K562 (cell line): Measurements from ENCODE around the gene ARHGAP30. TPM values are rescaled to one million over a fixed set of nuclear protein-coding genes. Genes with fewer than 3 reads are reported as not detected.
A peak's percentile ranks its signal among the peaks of the same experiment; 100 is the strongest.

ENCODE experiments used
- ATAC-seq: fragments of 200-7000 bp; cut with Tn5 transposase; 3 replicates; pipeline ENCODE4 v1.9.1; 2020; ENCODE audit warnings: moderate library complexity
- BruUV-seq: library from RNA; stranded (reverse); fragments of 400-500 nt; replicated peaks from 2 replicates; lab custom pipeline; 2021; lab: Mats Ljungman, UMichigan
- CTCF ChIA-PET: fragments of 300-600 bp; formaldehyde crosslinking; extraction: SDS; loops from one replicate; lab custom pipeline; 2021; ENCODE audit warnings: low intra/inter-chr PET ratio; lab: Yijun Ruan, JAX
- POLR2A ChIA-PET: fragments of 300-600, 350-650 bp; sonication (Branson Sonifier 250); formaldehyde crosslinking; extraction: SDS; loops from one replicate; lab custom pipeline; 2021; ENCODE audit warnings: antibody characterized with exemption, inconsistent platforms; lab: Yijun Ruan, JAX
- DNase-seq, 4 experiments: peaks; one replicate each; pipeline versions ENCODE4 v3.0.0 to v3.0.0-alpha.2; 2011 to 2018; ENCODE audit warnings: low spot score in 3 of 4, mixed read lengths in 3 of 4; ENCODE audit errors: extremely low read depth in 1 of 4
- FAIRE-seq: peaks from 2 replicates; lab custom pipeline; 2011; peaks lifted over from hg19 to GRCh38; lab: Jason Lieb, UNC
- H2AFZ ChIP-seq: 2 replicates; pipeline ENCODE4 v1.6.0; 2011; ENCODE audit warnings: low read depth, low read length, control low read depth, inconsistent platforms
- H3K27ac ChIP-seq: fragments of 200-600 bp; 3 replicates; pipeline ENCODE4 v1.8.0; 2011; ENCODE audit warnings: low read depth, mild to moderate bottlenecking, control low read depth, inconsistent platforms, low read length, moderate library complexity, mixed read lengths; ENCODE audit errors: extremely low read depth
- H3K27me3 ChIP-seq, 2 experiments: fragments of 300-600 bp in 1 of 2; 2 replicates in 1 of 2; 3 replicates in 1 of 2; pipeline versions ENCODE4 v1.6.0 to v1.8.0; 2011; ENCODE audit warnings: inconsistent platforms in 2 of 2, low read length in 2 of 2, mild to moderate bottlenecking in 1 of 2, mixed read lengths in 1 of 2, moderate library complexity in 1 of 2; ENCODE audit not compliant: control insufficient read depth in 2 of 2, insufficient read depth in 2 of 2
- H3K36me3 ChIP-seq: fragments of 300-600 bp; 3 replicates; pipeline ENCODE4 v1.8.0; 2011; ENCODE audit warnings: mild to moderate bottlenecking, low read length, inconsistent platforms; ENCODE audit not compliant: control insufficient read depth, insufficient read depth
- H3K4me1 ChIP-seq, 2 experiments: fragments of 200-600 bp in 1 of 2; replicated peaks in 1 of 2; 2 replicates in 1 of 2; 3 replicates in 1 of 2; pipeline versions ENCODE4 v1.5.1 to v1.8.0; 2011; ENCODE audit warnings: inconsistent platforms in 2 of 2, low read length in 2 of 2, mild to moderate bottlenecking in 1 of 2, mixed read lengths in 1 of 2, moderate library complexity in 1 of 2; ENCODE audit not compliant: control insufficient read depth in 2 of 2, insufficient read depth in 2 of 2
- H3K4me2 ChIP-seq: 2 replicates; pipeline ENCODE4 v1.6.1; 2011; ENCODE audit warnings: low read length, control low read depth, inconsistent platforms, mixed read lengths; ENCODE audit not compliant: insufficient read depth
- H3K4me3 ChIP-seq: fragments of 200-600 bp; sonication (generic), shearing (Covaris generic); 2 replicates; pipeline ENCODE4 v1.5.1; 2016; ENCODE audit warnings: control low read depth, inconsistent platforms
- H3K79me2 ChIP-seq: fragments of 200-600 bp; 3 replicates; pipeline ENCODE4 v1.8.0; 2011; ENCODE audit warnings: low read length, inconsistent platforms; ENCODE audit not compliant: control insufficient read depth, insufficient read depth
- H3K9ac ChIP-seq, 2 experiments: 2 replicates each; pipeline versions ENCODE4 v1.6.0 to v1.6.1; 2011; ENCODE audit warnings: low read depth in 2 of 2, low read length in 2 of 2, control low read depth in 1 of 2, inconsistent platforms in 1 of 2, mild to moderate bottlenecking in 1 of 2, mixed read lengths in 1 of 2; ENCODE audit not compliant: insufficient read depth in 1 of 2
- H3K9me1 ChIP-seq: one replicate; pipeline ENCODE4 v1.6.0; 2011; ENCODE audit warnings: inconsistent platforms, mild to moderate bottlenecking, low read length, moderate library complexity; ENCODE audit not compliant: control insufficient read depth, insufficient read depth
- H3K9me3 ChIP-seq: replicated peaks from 2 replicates; pipeline ENCODE4 v1.5.1; 2011; ENCODE audit warnings: low read depth, low read length, inconsistent platforms; ENCODE audit not compliant: control insufficient read depth, insufficient read depth
- H4K20me1 ChIP-seq: replicated peaks from 2 replicates; pipeline ENCODE4 v1.6.1; 2011; ENCODE audit warnings: low read length, inconsistent platforms, mixed read lengths; ENCODE audit not compliant: control insufficient read depth, insufficient read depth
- GABPB2 ChIP-seq: fragments of 250-450 bp; sonication (Bioruptor Pico); conservative IDR thresholded peaks from 2 replicates; pipeline ENCODE4 v1.5.1; 2021; ENCODE audit warnings: mild to moderate bottlenecking
- GATA2 ChIP-seq: sonication (generic); formaldehyde crosslinking; IDR thresholded peaks from 2 replicates; pipeline ENCODE4 v1.4.0; 2020; ENCODE audit warnings: mild to moderate bottlenecking, missing genetic modification reagents
- GTF2E2 ChIP-seq: fragments of 200-800 bp; sonication (Bioruptor generic); IDR thresholded peaks from 2 replicates; pipeline ENCODE4 v1.6.1; 2016; ENCODE audit warnings: missing genetic modification characterization, missing compliant biosample characterization
- MAFG ChIP-seq: fragments of 450-650 bp; conservative IDR thresholded peaks from 2 replicates; pipeline ENCODE4 v1.6.1; 2016; ENCODE audit warnings: missing genetic modification characterization, missing compliant biosample characterization
- SMAD2 ChIP-seq: fragments of 150-350 bp; IDR thresholded peaks from 2 replicates; pipeline ENCODE4 v1.6.1; 2014; ENCODE audit warnings: low read depth, mild to moderate bottlenecking, low read length
- SP2 ChIP-seq: IDR thresholded peaks from 2 replicates; pipeline ENCODE4 v1.6.1; 2011; ENCODE audit warnings: mild to moderate bottlenecking, low read depth, low read length, moderate library complexity; ENCODE audit not compliant: poor library complexity, severe bottlenecking; ENCODE audit errors: extremely low read depth
- STAG1 ChIP-seq: sonication (generic); formaldehyde crosslinking; IDR thresholded peaks from 2 replicates; pipeline ENCODE4 v1.5.0; 2020; ENCODE audit warnings: missing genetic modification reagents, borderline replicate concordance
- TARDBP ChIP-seq: fragments of 450-650 bp; IDR thresholded peaks from 2 replicates; pipeline ENCODE4 v1.6.1; 2016
- WHSC1 ChIP-seq: IDR thresholded peaks from one replicate; pipeline ENCODE4 v1.6.1; 2012; ENCODE audit warnings: low read length, control low read depth, inconsistent platforms
- ZC3H11A ChIP-seq: IDR thresholded peaks from 2 replicates; pipeline ENCODE4 v1.6.1; 2012; ENCODE audit warnings: low read depth, low read length, improper control_type of control experiment
- ZNF197 ChIP-seq: fragments of 200-800 bp; sonication (Bioruptor generic); IDR thresholded peaks from 2 replicates; pipeline ENCODE4 v1.6.1; 2016; ENCODE audit warnings: low read depth, missing genetic modification characterization, missing compliant biosample characterization
- ZNF561 ChIP-seq: fragments of 450-650 bp; formaldehyde crosslinking; conservative IDR thresholded peaks from 2 replicates; pipeline ENCODE4 v1.4.0; 2020; ENCODE audit warnings: mild to moderate bottlenecking, moderate library complexity
- WGBS: fragments of 100-300 bp; shearing (Covaris generic); methylation state at CpG from one replicate; pipeline ENCODE4 v1.1.6; 2016; ENCODE audit warnings: low coverage, mixed read lengths; ENCODE audit not compliant: insufficient coverage; ENCODE audit errors: missing lambda C conversion rate; 5-methylcytosine and 5-hydroxymethylcytosine counted together
- in situ Hi-C: fragments of 300-500 bp; cut with MboI; formaldehyde crosslinking; loops from 4 replicates; pipeline ENCODE4 v1.15.0; 2018; ENCODE audit warnings: inconsistent platforms, mixed read lengths
- intact Hi-C: fragments of 100-400 bp; cut with micrococcal nuclease; formaldehyde crosslinking; loops from 2 replicates; pipeline ENCODE4 v1.14.2; 2022
- polyA plus RNA-seq, 8 experiments: library from polyadenylated mRNA; depleted of rRNA in 4 of 8; stranded (reverse) in 5 of 8; unstranded in 3 of 8; fragments of >200 nt; fragmentation: Nextera tagmentation in 2 of 8; fragmentation: Illumina TruSeq in 1 of 8; extraction: Ambion mirVana in 2 of 8; extraction: Trizol in 1 of 8; gene quantifications; 2 replicates each; pipeline versions ENCODE4 v1.2.1 to v1.2.3, GENCODE V29; 2011 to 2014; ENCODE audit warnings: inconsistent platforms in 1 of 8, missing spikeins in 1 of 8
- total RNA-seq, 7 experiments: library from RNA; depleted of rRNA in 6 of 7; stranded (reverse); fragments of >200 nt in 6 of 7; fragmentation: Illumina TruSeq in 2 of 7; extraction: Trizol in 2 of 7; gene quantifications; 2 replicates each; pipeline versions ENCODE4 v1.2.1 to v1.2.3, GENCODE V29; 2011 to 2021; ENCODE audit warnings: low replicate concordance in 1 of 7
- TF ChIP-seq, protein P1 (sequence below): sonication (generic); formaldehyde crosslinking; IDR thresholded peaks from 2 replicates; pipeline ENCODE4 v1.8.1; 2023; ENCODE audit warnings: mild to moderate bottlenecking, missing genetic modification reagents
- TF ChIP-seq, protein P2 (sequence below): sonication (generic); formaldehyde crosslinking; IDR thresholded peaks from 2 replicates; pipeline ENCODE4 v1.8.0; 2022; ENCODE audit warnings: mild to moderate bottlenecking, low read depth, missing genetic modification reagents

The ARHGAP30 gene
- total and polyA plus RNA-seq, 9 of the 15 experiments (the other 6 are each of a cell fraction or from before 2014, with no cell fraction given), result 0.01 to 0.73 (median 0.12) TPM

DNA sequence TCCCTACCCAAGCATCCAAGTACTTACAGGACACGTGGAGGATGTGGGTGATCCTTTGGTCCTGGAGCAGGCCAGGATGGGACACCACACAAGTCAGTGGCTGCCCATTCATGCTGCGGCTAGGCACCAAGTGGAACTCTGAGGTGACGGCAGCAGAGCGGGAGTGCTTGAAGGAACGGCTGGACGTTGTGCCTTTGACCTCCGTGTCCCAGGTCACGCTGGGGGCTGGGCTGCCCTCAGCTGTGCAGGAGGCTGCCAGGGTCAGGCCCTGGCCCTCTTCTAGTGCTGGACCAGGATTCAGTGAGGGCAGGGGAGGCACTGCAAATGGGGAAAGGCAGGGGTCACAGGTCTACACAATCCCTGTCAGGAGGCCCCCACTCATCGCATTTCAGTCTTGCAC, 7.7 kb upstream of the ARHGAP30 start:
- TF ChIP-seq ZC3H11A, result no peak
- no peak for TF ChIP-seq WHSC1
- TF ChIP-seq, protein P1, sequence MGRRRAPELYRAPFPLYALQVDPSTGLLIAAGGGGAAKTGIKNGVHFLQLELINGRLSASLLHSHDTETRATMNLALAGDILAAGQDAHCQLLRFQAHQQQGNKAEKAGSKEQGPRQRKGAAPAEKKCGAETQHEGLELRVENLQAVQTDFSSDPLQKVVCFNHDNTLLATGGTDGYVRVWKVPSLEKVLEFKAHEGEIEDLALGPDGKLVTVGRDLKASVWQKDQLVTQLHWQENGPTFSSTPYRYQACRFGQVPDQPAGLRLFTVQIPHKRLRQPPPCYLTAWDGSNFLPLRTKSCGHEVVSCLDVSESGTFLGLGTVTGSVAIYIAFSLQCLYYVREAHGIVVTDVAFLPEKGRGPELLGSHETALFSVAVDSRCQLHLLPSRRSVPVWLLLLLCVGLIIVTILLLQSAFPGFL, result no peak
- TF ChIP-seq, protein P2, sequence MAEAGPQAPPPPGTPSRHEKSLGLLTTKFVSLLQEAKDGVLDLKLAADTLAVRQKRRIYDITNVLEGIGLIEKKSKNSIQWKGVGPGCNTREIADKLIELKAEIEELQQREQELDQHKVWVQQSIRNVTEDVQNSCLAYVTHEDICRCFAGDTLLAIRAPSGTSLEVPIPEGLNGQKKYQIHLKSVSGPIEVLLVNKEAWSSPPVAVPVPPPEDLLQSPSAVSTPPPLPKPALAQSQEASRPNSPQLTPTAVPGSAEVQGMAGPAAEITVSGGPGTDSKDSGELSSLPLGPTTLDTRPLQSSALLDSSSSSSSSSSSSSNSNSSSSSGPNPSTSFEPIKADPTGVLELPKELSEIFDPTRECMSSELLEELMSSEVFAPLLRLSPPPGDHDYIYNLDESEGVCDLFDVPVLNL, result no peak
- no peak for TF ChIP-seq GABPB2 (CRISPR knock-in tag)
- TF ChIP-seq MAFG (tag), result no peak
- no peak for TF ChIP-seq SP2
- TF ChIP-seq ZNF197 (CRISPR knock-in tag), result no peak
- TF ChIP-seq GTF2E2 (tag), result no peak
- TF ChIP-seq TARDBP, result no peak
- no peak for TF ChIP-seq ZNF561
- no peak for TF ChIP-seq STAG1
- TF ChIP-seq GATA2, result no peak
- no peak for TF ChIP-seq SMAD2
- Histone ChIP-seq H3K4me2 (no peak overlapping the region), H2AFZ (no peak overlapping the region), H3K9ac (peak overlapping the region in 1 of 2 experiments; percentile 79; a peak in 2 of 4 replicates), H3K4me3 (no peak overlapping the region), H3K79me2 (no peaks in the 10 kb centered on the region), H3K9me1 (no peaks in the 10 kb centered on the region), H3K4me1 (peaks cover 5 to 25% of the 10 kb centered on the region in 2 experiments; a peak in 3 of 5 replicates), H3K9me3 (no peaks in the 10 kb centered on the region), H3K27ac (no peak overlapping the region), H4K20me1 (no peaks in the 10 kb centered on the region), H3K27me3 (no peaks in the 10 kb centered on the region), H3K36me3 (no peaks in the 10 kb centered on the region)
- FAIRE-seq (no peak), DNase-seq (no peak), ATAC-seq (no peak)
- in situ Hi-C loops, result loop anchor here (25.0 kb wide), 1 partner anchor 240 kb away; no protein-coding TSS in a partner anchor
- POLR2A ChIA-PET, result no interaction called here
- CTCF ChIA-PET, result no interaction called here
- 37% methylated on average over 9 of the region's 9 CpGs for WGBS
- no TSS peak for BruUV-seq
- intact Hi-C loops, result loop anchor here (10.0 kb wide), 1 partner anchor 57 kb away; the partner anchor contains the start of gene DEDD
